ENCODE data around the gene NTNG1.

GRCh38 chr1:107232426-107232825 is 91.6 kb downstream of the NTNG1 start:
- TF ChIP-seq CTCF (IDR thresholded peaks at IDR 0.05; ENCODE audit: borderline replicate concordance, extremely low read depth, low read length, poor library complexity, severe bottlenecking) (no peak), EZH2 (IDR thresholded peaks at IDR 0.05; ENCODE audit: borderline replicate concordance, low read depth, low read length, severe bottlenecking) (no peak)

Data from DND-41 (cell line).